DMS114 treated with DMSO at 0.1 percent for 48 hours (cell line): ENCODE results near the gene ARHGAP23.
"Not testable (repeated sequence)": the region's sequence is repeated elsewhere in the genome, so short reads cannot be mapped to it uniquely, and the experiment has no call there.

Experiments used
- DNase-seq: peaks from one replicate; lab custom pipeline; 2025; ENCODE audit not compliant: unreplicated experiment; lab: John Stamatoyannopoulos, UW

Gene ARHGAP23

GRCh38 chr17:38484242-38485145 is 56.2 kb downstream of the ARHGAP23 start:
- DNase-seq: peak; percentile 34

GRCh38 chr17:38485146-38485468 is 56.8 kb downstream of the ARHGAP23 start:
- DNase-seq: no peak

- not testable (repeated sequence) for DNase-seq
These were observed 57.5 kb downstream of the ARHGAP23 start for GRCh38 chr17:38485681-38486298.

- not testable (repeated sequence) for DNase-seq
These were observed 61.5 kb downstream of the ARHGAP23 start for GRCh38 chr17:38489774-38490173.

GRCh38 chr17:38491346-38492066 is 63.2 kb downstream of the ARHGAP23 start:
- DNase-seq: not testable (repeated sequence)

GRCh38 chr17:38492067-38493040 is 64.1 kb downstream of the ARHGAP23 start:
- peak; percentile 82 for DNase-seq

- not testable (repeated sequence) for DNase-seq
These were observed 65.9 kb downstream of the ARHGAP23 start for GRCh38 chr17:38494152-38494551.

- not testable (repeated sequence) for DNase-seq
These were observed 69.4 kb downstream of the ARHGAP23 start for GRCh38 chr17:38497656-38498055.

- DNase-seq: no peak
These were observed 70.1 kb downstream of the ARHGAP23 start for GRCh38 chr17:38498353-38498752.

GRCh38 chr17:38499230-38499629 is 71.0 kb downstream of the ARHGAP23 start:
- DNase-seq: not testable (repeated sequence)

- not testable (repeated sequence) for DNase-seq
These were observed 73.5 kb downstream of the ARHGAP23 start for GRCh38 chr17:38501718-38502117.

GRCh38 chr17:38503286-38503913 is 75.1 kb downstream of the ARHGAP23 start:
- not testable (repeated sequence) for DNase-seq

GRCh38 chr17:38504216-38504615 is 76.0 kb downstream of the ARHGAP23 start:
- no peak for DNase-seq

- no peak for DNase-seq
These were observed 79.2 kb downstream of the ARHGAP23 start for GRCh38 chr17:38507436-38507835.

- DNase-seq: no peak
These were observed 79.8 kb downstream of the ARHGAP23 start for GRCh38 chr17:38507921-38508569.

GRCh38 chr17:38508570-38508950 is 80.3 kb downstream of the ARHGAP23 start:
- DNase-seq: no peak

- no peak for DNase-seq
These were observed 80.9 kb downstream of the ARHGAP23 start for GRCh38 chr17:38508954-38509771.

GRCh38 chr17:38509772-38510420 is 81.6 kb downstream of the ARHGAP23 start:
- DNase-seq: no peak
